ENCODE data around the gene MTNR1A.

DNA sequence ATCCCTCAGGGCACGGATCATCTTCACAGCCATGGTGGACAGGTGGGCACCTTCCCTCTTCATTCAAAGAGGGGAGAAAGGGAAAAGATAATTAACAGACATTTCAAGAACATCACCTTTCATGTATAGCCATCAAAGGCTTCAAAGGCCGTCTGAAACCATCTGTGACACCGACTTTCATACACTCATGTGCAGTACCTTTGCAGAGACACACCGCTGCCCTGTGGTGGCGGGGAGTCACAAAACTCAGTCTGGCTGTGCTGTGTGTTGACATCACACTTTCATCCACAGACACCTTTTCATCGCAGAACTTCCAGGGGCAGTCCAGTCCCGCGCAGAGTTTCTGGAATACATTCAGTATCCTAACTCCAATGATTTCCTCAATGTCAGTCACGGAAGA lies 47.6 kb upstream of the MTNR1A start:
- no peak for TF ChIP-seq CTCF (IDR thresholded peaks at IDR 0.05; ENCODE audit: low read depth, low read length)
- TF ChIP-seq EZH2phosphoT487 (IDR thresholded peaks at IDR 0.05; ENCODE audit: low read depth): no peak

All from OCI-LY3 (cell line).